HG03442 (cell line): Measurements from ENCODE around the gene PPM1A.
"Not testable (repeated sequence)": the region's sequence is repeated elsewhere in the genome, so short reads cannot be mapped to it uniquely, and the experiment has no call there.

Experiments
- ATAC-seq: cut with Tn5 transposase; IDR thresholded peaks from one replicate; pipeline ENCODE4 v1.9.1; 2021; ENCODE audit warnings: mild to moderate bottlenecking, moderate library complexity; ENCODE audit not compliant: unreplicated experiment

PPM1A gene

DNA sequence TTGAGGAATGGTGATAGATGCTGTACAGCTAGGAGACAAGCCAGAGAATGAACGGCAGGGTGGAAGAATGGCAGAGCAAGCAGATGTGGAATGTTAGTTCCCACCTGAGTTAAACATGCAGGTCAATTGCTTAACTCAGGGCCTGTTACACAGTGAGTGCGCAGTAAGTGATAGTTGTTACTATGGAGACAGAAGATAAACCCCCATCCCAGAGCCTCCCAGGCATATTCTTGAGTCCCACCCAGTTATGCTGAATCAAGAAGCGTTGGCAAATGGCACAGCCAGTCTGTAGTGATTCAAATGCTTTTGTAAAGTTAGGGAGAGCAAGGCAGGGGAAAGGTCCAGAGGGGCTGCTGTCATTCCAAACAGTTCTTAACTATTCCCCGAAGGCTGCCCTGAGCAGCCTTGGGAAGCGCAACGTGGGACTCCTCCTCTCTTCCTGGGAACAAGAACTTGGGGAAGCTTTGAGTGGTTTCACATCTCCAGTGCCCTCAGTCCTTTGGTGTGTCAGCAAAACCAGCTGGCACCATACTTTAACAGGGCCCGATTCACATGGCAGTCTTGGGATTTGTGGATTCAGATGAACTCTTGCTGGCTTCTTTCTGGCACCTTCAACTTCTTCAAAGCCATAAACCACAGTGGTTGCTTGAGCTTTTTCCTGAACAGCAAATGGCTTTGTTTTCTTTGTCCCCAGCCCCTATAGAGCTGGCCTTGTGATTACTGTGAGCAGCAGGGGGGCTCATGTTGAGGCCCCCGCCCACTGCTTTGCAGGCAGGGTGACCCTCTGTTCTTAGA is 66.4 kb downstream of the PPM1A start:
- no peak for ATAC-seq

DNA sequence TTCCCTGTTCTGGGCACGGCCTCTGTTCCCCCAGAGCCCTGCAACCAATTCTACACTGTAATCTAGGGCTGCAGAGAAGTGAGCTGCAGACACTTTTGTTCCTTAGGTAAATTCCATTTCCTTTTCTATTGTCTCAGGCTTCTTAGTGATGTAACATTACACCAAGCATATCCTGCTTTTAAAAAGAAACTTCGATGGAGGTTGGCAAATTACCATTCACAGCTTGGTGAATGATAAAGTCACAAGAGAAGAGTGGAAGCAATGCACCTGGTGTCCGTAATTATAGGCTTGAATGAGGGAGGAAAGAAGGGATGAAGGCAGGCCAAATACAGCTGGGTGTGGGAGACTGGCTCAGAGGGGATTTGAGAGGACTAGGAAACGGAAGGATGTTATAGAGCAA is 68.6 kb downstream of the PPM1A start:
- no peak for ATAC-seq

DNA sequence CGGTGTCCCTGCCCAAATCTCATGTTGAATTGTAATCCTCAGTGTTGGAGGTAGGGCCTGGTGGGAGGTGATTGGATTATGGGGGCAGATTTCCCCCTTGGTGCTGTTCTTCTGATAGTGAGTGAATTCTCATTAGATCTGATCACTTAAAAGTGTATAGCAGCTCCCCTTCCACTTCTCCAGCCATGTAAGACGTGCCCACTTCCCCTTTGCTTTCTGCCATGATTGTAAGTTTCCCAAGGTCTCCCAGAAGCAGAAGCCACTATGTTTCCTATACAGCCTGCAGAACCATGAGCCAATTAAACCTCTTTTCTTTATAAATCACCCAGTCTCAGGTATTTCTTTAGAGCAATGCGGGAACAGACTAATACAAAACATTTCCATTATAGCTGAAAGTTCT is 71.8 kb downstream of the PPM1A start:
- not testable (repeated sequence) for ATAC-seq

DNA sequence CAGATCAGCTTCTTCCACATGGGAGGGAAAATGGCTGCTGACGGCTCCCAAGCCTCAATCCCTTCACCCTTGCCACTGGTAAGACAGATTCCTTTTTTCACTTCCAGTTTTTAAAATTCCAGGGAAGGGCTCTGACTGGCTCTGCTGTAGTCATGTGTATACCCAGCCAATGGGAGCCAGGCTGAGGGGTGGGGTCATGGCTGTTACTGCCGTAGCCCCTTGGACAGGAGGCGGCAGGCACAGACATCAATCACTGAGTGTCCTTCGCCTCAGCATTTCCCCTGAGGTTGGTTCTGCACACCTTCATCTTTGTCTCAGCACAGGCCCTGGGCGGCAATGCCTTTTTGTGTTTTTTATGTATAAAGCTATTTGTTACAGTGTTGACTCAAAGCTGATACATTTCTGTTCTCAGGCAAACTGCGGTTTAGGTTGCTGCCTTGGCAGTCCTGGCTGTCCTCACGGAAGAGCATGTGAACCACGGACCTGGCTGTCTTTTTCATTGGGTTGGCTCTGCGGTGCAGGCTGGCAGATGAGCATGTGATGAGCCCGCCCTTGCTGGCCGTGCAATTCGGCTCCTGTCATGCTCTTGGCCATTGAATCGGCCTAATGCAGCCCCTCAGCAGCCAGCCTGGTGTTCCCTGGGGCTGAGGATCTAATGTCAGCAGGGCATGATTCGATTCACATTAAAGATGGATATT is 74.3 kb downstream of the PPM1A start:
- ATAC-seq = no peak

DNA sequence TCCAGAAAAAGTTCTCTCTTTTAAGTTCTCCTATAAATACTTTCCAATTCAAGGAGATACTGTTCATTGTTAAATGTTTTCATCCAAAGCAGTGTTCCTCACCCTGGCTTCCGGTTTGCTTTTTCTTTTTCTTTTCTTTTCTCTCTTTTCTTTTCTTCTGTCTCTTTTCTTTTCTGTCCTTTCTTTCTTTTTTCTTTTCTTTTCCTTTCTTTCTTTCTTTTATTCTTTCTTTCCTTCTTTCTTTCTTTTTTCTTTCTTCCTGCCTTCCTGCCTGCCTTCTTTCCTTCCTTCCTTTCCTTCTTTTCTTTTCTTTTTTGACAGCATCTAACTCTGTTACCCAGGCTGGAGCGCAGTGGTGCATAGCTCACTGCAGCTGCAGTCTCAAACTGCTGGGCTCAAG is 75.8 kb downstream of the PPM1A start:
- ATAC-seq = no peak

DNA sequence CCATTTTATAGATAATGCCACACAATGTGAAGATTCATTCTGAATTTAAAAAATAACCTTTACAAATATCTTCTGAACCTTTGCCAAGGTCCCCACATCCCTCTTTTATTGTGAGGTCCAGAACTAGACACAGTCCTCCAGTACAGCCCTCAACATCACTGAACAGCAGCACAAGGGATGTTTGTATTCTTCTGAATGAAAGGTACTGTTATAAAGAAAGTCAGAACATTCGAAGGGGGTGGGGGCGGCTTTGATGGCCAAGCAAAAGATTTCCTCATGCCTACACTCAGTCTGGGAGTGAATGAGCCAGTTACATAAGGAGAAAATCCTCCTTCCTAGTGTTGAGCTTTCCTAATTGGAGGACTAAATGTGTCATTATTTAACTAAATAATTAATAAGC is 77.3 kb downstream of the PPM1A start:
- ATAC-seq = no peak

DNA sequence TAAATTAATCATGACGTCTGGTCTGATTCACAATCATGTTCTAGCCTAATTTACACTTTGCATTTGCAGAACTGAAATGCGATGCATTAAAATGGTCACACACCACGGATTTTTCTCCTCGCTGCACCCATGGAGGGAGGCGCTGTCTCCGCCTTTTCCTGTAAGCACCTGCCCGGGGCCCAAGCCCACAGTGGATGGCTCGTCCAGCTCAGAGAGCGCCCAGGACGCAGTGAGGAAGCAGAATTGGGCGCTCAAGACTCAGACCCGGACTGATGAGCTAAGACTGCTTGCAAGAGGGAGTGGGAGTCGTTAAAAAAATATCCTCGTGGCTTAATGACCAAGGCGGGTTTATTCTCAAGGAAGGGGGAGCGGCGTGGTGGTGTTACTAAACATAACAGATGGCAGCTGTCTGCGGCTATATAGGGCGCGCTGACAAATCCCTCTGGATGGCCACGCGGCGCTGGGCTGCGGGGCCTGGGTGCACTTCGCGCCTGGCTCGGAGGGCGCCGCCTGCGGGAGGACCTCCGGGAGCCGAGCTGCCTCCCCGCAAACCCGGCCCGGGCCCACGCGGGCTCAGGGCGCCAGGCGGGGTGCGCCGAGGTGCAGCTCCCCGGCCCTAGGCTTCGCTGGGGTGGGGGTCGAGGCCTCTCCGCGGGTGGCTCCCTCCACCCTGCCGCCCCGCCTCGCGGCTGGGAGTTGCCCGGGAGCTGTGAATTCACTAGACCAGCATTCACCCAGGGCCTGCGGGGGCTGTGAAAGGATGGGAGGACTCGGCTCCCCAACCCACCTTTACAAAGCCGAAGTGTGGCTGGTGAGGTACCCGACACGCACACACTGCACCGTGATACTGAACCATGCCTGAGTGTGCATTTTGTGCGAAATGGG is 78.7 kb downstream of the PPM1A start:
- ATAC-seq = peak; percentile 50

DNA sequence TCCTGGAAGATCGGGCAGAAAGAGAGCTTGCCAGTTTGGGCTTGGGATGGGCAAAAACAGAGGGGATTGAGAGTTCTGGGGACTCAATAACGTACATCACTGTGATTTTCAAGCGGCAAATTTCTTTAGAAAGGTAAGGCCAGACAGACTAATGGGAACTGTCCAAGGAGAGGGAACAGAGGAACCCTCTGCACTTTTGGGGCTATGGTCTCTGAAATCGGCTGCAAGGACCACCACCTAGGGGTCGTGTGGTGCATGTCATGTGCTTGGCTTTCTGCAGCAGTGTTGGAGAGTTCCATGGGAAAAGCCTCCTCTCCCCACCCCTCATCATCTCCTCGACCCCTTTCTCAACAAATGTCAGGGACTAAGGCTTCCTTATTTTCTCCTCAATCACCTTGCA is 79.6 kb downstream of the PPM1A start:
- ATAC-seq = no peak

DNA sequence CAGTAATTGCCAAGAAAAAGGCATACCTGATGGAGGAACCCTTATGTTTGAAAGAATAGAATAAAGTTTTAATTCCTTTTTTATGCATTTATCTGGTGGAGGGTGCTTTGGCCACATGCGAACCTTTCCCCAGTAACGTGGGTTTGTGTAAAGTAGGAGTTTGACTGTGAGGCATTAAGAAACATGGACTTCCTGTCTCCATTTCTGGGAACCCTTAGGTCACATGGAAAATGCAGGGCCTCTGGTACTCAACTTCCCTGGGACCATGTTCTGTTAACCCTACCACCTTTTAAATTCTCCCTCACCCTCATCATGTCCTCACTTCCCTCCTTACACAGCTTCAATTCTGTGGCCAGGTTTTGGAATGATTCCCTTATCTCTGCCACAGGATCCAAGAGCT is 80.3 kb downstream of the PPM1A start:
- no peak for ATAC-seq

DNA sequence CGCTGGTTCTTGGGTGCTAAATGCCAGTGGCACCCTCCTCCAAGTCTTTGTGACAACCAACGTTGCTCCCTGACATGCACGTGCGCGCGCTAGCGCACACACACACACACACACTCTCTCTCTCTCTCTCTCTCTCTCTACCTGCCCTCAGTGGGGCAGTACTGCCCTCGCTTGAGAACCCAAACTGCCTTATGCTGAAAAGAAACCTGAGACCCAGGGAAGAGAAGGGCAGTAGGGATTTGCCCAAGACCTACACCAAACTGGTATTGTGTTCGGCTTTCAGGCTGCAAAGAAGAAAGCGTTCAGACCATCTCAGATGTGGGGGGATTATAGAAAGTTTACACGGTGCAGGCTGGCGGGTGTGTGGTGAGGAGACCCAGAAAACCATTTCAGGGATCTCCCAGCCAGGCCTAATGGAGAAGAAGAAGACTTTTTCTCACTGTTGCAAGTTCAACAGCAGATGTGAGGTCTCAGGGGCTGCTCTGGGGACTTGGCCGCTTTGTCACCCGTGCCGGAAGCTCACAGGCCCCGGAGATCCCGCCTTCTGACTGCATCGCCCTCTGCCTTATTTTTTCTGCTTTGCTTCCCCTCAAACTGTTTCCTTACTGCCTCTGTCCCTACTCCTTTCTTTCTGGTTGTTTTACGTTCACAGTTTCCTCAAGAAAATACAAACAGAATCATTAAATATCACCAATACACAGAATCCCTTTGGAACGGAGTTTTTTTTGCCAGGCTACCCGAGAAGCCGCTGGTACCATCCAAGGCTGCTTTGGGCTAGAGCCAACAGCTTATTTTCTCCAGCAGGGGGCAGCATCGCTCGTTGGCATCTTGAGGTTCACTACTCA is 82.4 kb downstream of the PPM1A start:
- ATAC-seq = peak; percentile 67

DNA sequence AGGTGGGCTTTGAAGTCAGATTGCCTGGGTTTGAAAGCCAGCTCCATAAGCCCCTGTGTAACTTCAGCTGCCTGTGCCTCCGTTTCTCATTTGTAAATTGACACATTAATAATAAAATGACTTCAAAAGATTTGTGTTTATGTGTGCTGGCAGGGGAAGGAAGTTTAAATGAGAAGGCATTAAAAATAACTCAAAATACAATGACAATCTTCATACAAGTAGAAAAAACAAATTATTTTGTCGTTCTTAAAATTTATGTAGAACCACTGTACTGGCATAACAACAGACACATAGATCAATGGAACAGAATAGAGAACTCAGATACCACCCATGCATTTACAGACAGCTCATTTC is 83.0 kb downstream of the PPM1A start:
- ATAC-seq = no peak

DNA sequence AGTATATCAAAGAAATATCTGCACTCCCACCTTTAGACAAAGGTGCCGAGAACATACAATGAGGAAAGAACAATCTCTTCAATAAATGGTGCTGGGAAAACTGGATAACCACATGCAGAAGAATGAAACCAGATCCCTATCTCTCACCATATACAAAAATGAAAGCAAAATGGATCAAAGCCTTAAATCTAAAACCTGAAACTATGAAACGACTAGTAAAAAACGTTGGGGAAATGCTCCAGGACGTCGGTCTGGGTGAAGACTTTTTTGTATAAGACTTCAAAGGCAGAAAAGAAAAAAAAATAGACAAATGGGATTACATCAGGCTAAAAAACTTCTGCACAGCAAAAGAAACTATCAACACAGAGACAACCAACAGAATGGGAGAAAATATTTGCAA is 83.8 kb downstream of the PPM1A start:
- no peak for ATAC-seq

DNA sequence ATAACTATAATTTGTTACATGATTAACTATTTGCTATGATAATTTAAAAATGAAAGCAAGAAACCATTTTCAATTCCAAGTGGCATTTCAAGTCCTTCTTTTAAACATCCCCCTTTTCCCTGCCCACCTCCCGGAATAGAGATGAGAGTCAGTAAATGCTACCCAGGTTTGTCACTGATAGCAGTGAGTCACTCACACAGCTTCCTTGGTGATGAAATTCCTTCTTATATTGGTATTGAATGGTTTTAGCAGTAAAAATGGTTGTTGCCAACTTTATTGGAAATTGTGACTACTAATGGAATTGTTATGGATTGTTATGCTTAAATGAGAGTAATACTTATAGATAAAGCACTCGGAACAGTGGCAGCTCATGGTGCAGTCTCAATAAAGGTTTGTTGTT is 90.5 kb downstream of the PPM1A start:
- no peak for ATAC-seq

DNA sequence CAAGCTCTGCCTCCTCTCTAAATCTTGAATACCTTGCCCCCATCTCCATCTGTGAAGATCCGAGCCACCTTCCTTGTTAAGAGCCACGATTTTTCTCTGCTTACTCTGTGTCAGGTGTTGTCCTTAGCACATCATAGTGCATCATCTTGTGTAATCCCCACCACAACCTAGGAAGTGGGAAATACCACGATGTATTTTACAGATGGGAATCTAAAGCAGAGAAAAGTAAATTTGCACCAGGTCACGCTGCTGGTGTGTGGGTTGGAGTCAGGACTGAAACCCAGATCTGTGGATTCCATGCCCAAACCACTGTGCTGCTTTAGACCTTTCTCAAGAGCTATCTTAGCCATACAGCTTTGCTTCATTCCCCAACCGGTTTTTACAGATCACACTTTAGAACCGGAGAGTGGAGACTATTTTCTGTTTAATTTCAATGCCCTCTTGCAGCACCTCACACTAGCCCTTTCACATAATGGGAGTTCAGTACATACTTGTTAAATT is 94.6 kb downstream of the PPM1A start:
- ATAC-seq = no peak

DNA sequence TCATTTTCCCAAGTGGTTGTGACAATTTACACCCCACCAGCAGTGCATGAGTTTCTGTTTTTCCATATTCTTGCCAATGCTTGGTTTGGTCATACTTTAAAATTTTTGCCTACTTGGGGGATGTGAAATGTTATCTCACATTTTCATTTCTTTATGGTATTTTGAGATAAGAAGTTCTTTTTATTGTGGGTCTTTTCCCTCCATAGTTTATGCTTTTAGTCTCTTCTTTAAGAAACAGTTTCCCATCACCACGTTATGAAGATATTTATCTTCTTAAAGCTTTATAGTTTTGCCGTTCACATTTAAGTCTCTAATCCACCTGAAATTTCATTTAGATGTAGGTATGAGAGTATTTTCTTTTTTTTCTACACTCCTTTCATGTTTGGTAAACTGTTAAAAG is 95.7 kb downstream of the PPM1A start:
- no peak for ATAC-seq

DNA sequence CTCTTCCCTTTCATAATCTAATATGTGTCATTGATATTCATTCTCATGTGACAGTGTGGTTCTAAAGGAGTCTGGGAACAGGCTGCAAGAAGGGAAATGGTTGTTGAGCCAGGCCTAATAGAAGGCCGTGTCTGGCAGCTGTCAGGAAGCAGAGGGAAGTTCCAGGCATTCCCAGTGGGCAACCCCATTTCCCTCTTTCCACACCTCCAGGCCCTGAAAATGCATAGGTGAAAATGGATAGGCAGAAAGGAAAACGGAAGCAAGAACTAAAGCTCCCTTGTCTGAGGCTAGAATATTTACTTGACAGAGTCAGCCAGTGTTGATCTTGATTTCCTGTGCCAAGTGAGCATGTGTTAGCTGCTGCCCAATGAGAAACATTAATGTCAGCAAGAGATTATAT is 97.7 kb downstream of the PPM1A start:
- ATAC-seq = no peak

DNA sequence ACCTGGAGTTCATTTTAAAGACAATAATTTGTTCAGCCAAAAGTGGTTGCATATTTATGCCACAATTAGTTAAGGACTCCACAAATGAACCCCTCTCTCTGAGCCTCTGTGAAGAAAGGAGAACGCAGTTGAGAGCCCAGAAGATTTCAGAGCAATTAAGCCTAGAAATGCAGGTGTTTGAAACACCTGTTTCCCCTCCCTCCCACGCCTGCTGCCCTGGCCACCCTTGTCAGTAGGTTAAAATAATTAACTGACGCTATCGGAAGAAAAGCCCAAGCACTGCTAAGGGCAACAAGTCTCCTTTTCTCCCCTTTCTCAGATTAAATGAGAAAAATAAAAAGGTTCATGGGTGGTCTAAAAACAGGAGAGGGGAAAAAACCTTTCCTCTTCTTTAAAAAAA is 99.2 kb downstream of the PPM1A start:
- no peak for ATAC-seq
